Measurements from ENCODE around the gene CAP1. TPM values are rescaled to one million over a fixed set of nuclear protein-coding genes. Genes with fewer than 3 reads are reported as not detected.
A peak's percentile ranks its signal among the peaks of the same experiment; 100 is the strongest.

Gene CAP1
- total RNA-seq, 2 experiments from 2014 or later, result 121 to 126 TPM

DNA sequence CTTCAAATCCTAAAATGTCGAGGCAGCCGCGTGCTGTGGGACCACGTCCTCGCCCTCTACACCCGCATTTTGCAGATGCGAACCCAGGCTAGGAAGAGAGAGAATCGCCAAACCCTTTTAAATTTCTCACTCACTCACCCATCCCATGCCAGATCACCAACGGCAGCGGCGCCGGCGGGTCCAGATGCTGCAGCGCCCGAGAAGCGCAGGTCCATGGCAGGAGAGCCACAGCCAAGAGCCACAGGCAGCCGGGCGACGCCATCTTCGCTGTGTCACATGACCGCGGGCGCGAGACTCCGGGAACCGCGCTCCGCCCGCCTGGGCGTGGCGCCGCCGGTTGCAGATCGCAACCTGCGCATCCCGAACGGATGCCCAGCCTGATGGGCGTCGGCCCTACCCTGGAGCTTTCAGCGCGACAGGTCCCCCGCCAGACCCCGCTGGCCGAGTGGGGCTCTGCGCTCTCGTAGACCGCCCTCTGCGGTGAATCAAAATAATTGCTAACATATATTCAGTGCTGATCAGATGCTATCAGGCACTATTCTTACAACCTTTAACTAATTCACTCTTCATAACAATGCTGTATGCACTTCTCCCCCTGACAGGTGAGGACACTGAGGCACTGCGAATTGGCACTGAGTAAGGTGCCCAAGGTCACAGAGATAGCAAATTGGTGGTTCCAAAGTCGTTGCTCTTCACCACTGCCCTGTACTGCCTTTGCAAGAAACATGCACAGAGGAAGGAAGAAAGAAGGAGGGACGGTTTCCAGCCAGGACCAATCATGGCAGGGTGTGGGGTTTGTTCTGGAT, 56.7 kb downstream of the CAP1 start, which contains the start of gene PPT1:
PPT1 (minus strand) TSS at position 276 of the 806 bp plus-strand sequence; CDS start at position 262, 14 bp downstream.
- Histone ChIP-seq H3K27ac (ENCODE audit: low read depth in 1 of 2, low read length in 2 of 2) (peak within 1 kb of the TSS in 1 of 2 donors; percentile 44), H3K9me3 (ENCODE audit: control insufficient read depth in 1 of 2, insufficient read depth in 1 of 2, low read length in 2 of 2) (no peaks in the 10 kb centered on the region), H3K4me1 (ENCODE audit: insufficient read depth, low read length) (peaks cover 17% of the 10 kb centered on the region), H3K36me3 (ENCODE audit: insufficient read depth, low read length) (no peaks in the 10 kb centered on the region), H3K4me3 (ENCODE audit: low read length) (peak within 1 kb of the TSS; percentile 82), H3K27me3 (ENCODE audit: control insufficient read depth in 1 of 2, insufficient read depth in 2 of 2, low read length in 2 of 2) (no peaks in the 10 kb centered on the region)
- ChIA-PET POLR2A (interaction anchor here (0.6 to 1.1 kb wide), 4 partner anchors 19 to 160 kb away, joined by 3 read pairs; partner anchors contain the start of gene RLF), CTCF (interaction anchor here (1.2 to 2.1 kb wide), 3 partner anchors 10 to 241 kb away, joined by 3 to 8 read pairs (median 3); no protein-coding TSS in a partner anchor)
- TF ChIP-seq, protein P1, sequence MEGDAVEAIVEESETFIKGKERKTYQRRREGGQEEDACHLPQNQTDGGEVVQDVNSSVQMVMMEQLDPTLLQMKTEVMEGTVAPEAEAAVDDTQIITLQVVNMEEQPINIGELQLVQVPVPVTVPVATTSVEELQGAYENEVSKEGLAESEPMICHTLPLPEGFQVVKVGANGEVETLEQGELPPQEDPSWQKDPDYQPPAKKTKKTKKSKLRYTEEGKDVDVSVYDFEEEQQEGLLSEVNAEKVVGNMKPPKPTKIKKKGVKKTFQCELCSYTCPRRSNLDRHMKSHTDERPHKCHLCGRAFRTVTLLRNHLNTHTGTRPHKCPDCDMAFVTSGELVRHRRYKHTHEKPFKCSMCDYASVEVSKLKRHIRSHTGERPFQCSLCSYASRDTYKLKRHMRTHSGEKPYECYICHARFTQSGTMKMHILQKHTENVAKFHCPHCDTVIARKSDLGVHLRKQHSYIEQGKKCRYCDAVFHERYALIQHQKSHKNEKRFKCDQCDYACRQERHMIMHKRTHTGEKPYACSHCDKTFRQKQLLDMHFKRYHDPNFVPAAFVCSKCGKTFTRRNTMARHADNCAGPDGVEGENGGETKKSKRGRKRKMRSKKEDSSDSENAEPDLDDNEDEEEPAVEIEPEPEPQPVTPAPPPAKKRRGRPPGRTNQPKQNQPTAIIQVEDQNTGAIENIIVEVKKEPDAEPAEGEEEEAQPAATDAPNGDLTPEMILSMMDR (IDR thresholded peaks at IDR 0.05), result peak; percentile 40
- peak; percentile 51 to 89 (median 72) for DNase-seq
- Mint-ChIP-seq H3K9me3 (no peaks in the 10 kb centered on the region), H3K4me1 (ENCODE audit: low read depth) (peaks cover 39% of the 10 kb centered on the region), H3K27ac (peak within 1 kb of the TSS; percentile 96), H3K36me3 (ENCODE audit: low read depth) (peaks cover 34% of the 10 kb centered on the region), H3K27me3 (peaks cover 11% of the 10 kb centered on the region), H3K4me3 (peak within 1 kb of the TSS; percentile 96)
- intact Hi-C loops (cut with DNase I, micrococcal nuclease), result no loop called here
- peak; percentile 89 for ATAC-seq (ENCODE audit: poor library complexity)

DNA sequence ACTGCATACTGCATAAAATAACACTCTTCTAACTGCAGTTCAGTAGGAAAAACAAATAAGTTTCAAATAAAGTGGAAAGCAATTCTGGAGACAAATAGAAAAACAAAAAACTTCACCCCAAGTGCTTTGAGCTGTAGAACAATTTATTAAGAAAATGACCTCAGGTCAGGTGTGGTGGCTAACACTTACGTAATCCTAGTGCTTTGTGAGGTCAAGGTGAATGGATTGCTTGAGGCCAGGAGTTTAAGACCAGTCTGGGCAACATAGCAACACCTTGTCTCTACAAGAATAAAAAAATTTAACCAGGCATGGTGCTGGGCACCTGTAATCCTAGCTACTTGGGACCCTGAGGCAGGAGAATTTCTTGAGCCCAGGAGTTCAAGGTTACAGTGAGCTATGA, 61.5 kb downstream of the CAP1 start:
- Histone ChIP-seq H3K27me3 (ENCODE audit: control insufficient read depth in 1 of 2, insufficient read depth in 2 of 2, low read length in 2 of 2) (no peaks in the 10 kb centered on the region), H3K4me3 (ENCODE audit: low read length) (no peak overlapping the region), H3K36me3 (ENCODE audit: insufficient read depth, low read length) (no peaks in the 10 kb centered on the region), H3K9me3 (ENCODE audit: control insufficient read depth in 1 of 2, insufficient read depth in 1 of 2, low read length in 2 of 2) (peaks cover 4 to 7% of the 10 kb centered on the region in 2 experiments), H3K27ac (ENCODE audit: low read depth in 1 of 2, low read length in 2 of 2) (no peak overlapping the region), H3K4me1 (ENCODE audit: insufficient read depth, low read length) (peaks cover 8% of the 10 kb centered on the region)
- H3K9me3 Mint-ChIP-seq, result peaks cover 2% of the 10 kb centered on the region
- H3K27ac Mint-ChIP-seq, result no peak overlapping the region
- peaks cover 7% of the 10 kb centered on the region for H3K4me1 Mint-ChIP-seq (ENCODE audit: low read depth)
- H3K27me3 Mint-ChIP-seq, result peaks cover 11% of the 10 kb centered on the region
- no peak overlapping the region for H3K4me3 Mint-ChIP-seq
- intact Hi-C loops (cut with DNase I, micrococcal nuclease), result no loop called here
- H3K36me3 Mint-ChIP-seq (ENCODE audit: low read depth), result peaks cover under 1% of the 10 kb centered on the region
- ChIA-PET POLR2A (interaction anchor here (0.6 kb wide), 1 partner anchor 51 kb away, joined by 3 read pairs; no protein-coding TSS in a partner anchor), CTCF (no interaction called here)
- TF ChIP-seq, protein P1 (IDR thresholded peaks at IDR 0.05), result no peak
- ATAC-seq (ENCODE audit: poor library complexity), result no peak
- DNase-seq, result no peak

DNA sequence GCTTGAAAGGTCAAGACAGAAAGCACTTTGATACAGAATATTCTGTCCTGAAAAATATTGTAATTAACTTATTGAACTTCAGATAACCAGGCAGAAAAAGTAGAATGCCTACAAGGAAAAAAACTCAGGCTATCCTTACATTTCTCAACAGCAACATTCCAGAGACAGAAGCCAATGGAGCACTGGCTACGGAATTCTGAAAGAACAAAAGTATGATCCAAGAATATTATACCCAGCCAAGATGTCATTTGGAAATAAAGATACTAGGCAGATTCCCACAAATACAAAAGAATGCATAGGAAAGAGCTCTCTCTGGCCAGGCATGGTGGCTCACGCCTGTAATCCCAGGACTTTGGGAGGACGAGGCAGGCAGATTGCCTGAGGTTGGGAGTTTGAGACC, 62.4 kb downstream of the CAP1 start:
- no peak for DNase-seq
- intact Hi-C loops (cut with DNase I, micrococcal nuclease), result no loop called here
- Mint-ChIP-seq H3K36me3 (ENCODE audit: low read depth) (no peaks in the 10 kb centered on the region), H3K27me3 (peaks cover 8% of the 10 kb centered on the region), H3K4me3 (no peak overlapping the region), H3K4me1 (ENCODE audit: low read depth) (no peaks in the 10 kb centered on the region), H3K27ac (no peak overlapping the region), H3K9me3 (peaks cover 2% of the 10 kb centered on the region)
- Histone ChIP-seq H3K27ac (ENCODE audit: low read depth in 1 of 2, low read length in 2 of 2) (no peak overlapping the region), H3K27me3 (ENCODE audit: control insufficient read depth in 1 of 2, insufficient read depth in 2 of 2, low read length in 2 of 2) (no peaks in the 10 kb centered on the region), H3K36me3 (ENCODE audit: insufficient read depth, low read length) (no peaks in the 10 kb centered on the region), H3K4me1 (ENCODE audit: insufficient read depth, low read length) (no peaks in the 10 kb centered on the region), H3K4me3 (ENCODE audit: low read length) (no peak overlapping the region), H3K9me3 (ENCODE audit: control insufficient read depth in 1 of 2, insufficient read depth in 1 of 2, low read length in 2 of 2) (peaks cover 4 to 7% of the 10 kb centered on the region in 2 experiments)
- no peak for ATAC-seq (ENCODE audit: poor library complexity)
- ChIA-PET CTCF (no interaction called here), POLR2A (interaction anchor here (0.6 kb wide), 2 partner anchors 51 to 184 kb away, joined by 3 read pairs; no protein-coding TSS in a partner anchor)
- TF ChIP-seq, protein P1 (IDR thresholded peaks at IDR 0.05), result no peak

All from CD4-positive, alpha-beta T cell (primary cell).